ENCODE measurements around the gene AMZ1. TPM values are rescaled to one million over a fixed set of nuclear protein-coding genes. Genes with fewer than 3 reads are reported as not detected.
A peak's percentile ranks its signal among the peaks of the same experiment; 100 is the strongest.

AMZ1 gene
- polyA plus RNA-seq (ENCODE audit: insufficient read length in 4 of 4), result under 1 TPM; 0.10 to 0.31 (median 0.16) TPM

GRCh38 chr7:2687881-2688318, at the start of gene AMZ1:
Gene AMZ1, plus strand, starts transcription at chr7:2688202. Its CDS starts 12,250 bp downstream, at chr7:2700452.
- DNase-seq (ENCODE audit: low read depth in 4 of 4, low spot score in 3 of 4), result no peak

GRCh38 chr7:2638224-2638991, 49.6 kb upstream of the AMZ1 start:
- no peak for DNase-seq (ENCODE audit: low read depth in 4 of 4, low spot score in 3 of 4)

- no peak for DNase-seq (ENCODE audit: low read depth in 4 of 4, low spot score in 3 of 4)
Measured at GRCh38 chr7:2639181-2639681, 48.8 kb upstream of the AMZ1 start.

DNA sequence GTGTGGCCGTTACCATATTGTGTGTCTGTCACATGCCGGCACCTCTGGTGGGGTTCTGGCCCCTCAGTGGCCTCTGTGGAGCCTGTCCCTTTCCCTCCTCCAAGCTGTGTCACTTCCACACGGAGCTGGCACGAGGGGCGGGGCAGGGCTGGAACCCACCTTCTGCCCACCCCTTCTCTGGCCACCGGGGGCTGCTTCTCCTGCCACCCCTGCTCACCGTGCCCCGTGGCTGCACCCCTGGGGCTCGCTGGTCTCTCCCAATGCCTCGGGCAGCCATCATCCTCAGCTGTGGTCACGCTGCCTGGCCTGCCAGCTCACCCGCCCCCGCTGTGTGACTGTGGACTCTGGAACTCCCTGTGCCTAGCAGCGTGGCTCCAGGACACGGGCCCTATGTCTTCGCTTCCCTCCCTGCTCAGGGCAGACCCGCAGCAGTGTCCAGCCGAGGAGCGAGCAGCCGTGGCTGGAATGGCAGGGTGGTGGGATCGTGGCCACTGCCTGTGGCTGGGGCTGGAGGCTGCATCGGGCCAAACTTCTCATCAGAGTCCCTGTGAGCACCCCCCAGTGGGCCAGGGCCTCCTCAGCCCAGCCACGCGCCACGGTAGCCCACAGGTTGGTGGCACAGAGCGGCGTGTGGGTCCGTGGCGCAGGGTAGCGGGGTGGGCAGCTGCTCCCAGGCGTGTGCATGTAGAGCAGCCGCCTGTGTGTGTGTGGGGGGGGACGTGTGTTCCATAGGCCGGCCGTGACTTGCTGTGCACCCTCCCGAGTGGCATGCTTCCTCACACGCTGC, 48.1 kb upstream of the AMZ1 start:
- no peak for DNase-seq (ENCODE audit: low read depth in 4 of 4, low spot score in 3 of 4)

GRCh38 chr7:2640482-2640830, 47.5 kb upstream of the AMZ1 start:
- DNase-seq (ENCODE audit: low read depth in 4 of 4, low spot score in 3 of 4), result no peak

GRCh38 chr7:2640846-2641316, 47.1 kb upstream of the AMZ1 start:
- no peak for DNase-seq (ENCODE audit: low read depth in 4 of 4, low spot score in 3 of 4)

- DNase-seq (ENCODE audit: low read depth in 4 of 4, low spot score in 3 of 4), result peak in 2 of 4 donors; percentile 84 to 85
Measured at GRCh38 chr7:2641406-2642393, 46.3 kb upstream of the AMZ1 start.

DNA sequence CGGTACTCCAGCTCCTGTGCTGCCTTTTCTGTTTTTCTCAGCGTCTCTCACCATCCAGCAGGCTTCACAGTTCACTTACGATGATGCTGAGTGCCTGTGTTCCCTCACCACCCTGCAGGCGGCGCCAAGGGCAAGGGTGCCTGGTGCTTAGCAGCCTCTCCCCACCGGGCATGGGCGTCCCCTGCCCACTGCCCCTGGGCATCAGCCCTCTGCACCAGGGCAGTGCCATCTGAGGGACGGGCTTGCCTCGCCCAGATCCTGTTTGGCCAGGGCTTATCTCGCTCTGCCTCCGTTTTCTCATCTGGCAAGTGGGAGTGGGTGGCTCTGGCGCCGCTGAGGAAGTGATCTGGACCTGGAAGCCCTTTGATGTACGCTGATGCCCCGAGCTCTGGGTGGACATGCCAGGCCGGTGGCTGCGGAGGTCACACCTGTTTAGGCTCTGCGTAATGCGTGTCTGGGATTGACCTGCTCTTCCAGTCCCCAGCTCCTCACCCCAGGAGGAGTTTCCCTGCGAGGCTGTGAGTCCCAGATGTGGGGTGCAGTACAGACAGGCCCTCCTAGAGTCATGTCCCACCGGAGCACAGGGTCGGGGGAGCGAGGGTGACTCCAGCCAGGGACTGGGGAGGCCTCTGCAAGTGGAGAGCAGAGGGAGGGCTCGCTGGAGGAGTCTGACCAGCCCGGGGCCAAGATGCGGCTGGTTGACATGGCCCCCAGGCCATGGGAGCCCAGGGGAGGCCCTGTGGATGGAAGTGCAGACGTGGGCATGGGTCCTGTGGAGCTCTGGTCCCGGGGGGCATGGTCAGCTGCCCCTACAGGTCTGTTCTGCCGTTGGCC, 44.4 kb upstream of the AMZ1 start:
- DNase-seq (ENCODE audit: low read depth in 4 of 4, low spot score in 3 of 4), result no peak

- no peak for DNase-seq (ENCODE audit: low read depth in 4 of 4, low spot score in 3 of 4)
Measured at GRCh38 chr7:2644220-2644561, 43.8 kb upstream of the AMZ1 start.

DNA sequence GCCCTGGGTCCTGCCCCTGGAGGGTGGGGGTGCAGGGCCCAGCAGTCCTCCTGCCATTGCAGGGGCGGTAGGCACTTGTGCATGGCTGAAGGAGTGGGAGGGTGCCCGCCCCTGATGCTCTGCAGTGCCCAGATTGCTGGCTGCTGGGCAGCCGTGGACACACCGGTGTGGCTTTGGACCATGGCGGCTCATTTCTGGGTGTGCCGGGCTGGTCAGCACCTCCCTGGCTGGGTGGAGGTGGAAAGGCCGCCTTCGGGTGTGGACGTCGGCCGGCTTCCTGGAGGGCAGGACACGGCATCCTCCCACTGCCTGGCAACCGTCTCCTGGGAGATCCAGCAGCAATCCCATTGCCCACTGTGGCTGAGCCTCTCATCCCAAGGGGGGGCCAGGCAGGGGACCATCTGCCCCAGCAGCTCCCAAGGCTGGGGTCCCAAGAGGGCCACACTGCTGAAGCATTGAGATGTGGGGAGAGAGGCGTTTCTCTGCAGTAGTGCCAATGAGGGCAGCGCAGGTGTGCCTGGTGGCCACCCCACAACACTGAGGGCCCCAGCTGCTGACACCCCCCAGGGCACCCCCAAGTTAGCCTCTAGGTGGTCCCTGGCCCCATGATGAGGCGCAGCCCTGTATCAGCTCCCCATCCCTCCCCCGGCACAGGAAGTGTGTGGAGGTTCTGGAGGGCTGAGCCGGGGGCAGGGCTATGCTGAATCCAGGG, 43.3 kb upstream of the AMZ1 start:
- DNase-seq (ENCODE audit: low read depth in 4 of 4, low spot score in 3 of 4), result no peak

GRCh38 chr7:2645274-2645868, 42.6 kb upstream of the AMZ1 start:
- no peak for DNase-seq (ENCODE audit: low read depth in 4 of 4, low spot score in 3 of 4)

DNA sequence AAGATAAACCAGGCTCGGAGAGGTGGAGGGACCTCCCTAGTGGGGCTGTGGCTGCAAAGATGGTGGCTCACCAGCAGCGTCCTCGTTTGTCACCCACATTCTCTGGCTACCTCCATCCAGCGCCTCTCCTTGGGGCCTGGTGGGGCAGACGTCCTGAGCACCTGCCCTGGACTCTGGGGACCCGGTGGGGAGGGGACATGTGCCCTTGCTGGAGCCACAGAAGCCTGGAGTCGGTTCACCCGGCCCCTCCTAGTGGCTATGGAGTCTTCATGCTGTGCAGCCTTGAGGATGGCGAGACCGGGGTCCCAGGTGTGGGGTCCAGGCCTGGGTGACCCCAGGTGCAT, 41.7 kb upstream of the AMZ1 start:
- DNase-seq (ENCODE audit: low read depth in 4 of 4, low spot score in 3 of 4), result no peak

GRCh38 chr7:2646680-2647571, 41.1 kb upstream of the AMZ1 start:
- DNase-seq (ENCODE audit: low read depth in 4 of 4, low spot score in 3 of 4), result no peak

DNA sequence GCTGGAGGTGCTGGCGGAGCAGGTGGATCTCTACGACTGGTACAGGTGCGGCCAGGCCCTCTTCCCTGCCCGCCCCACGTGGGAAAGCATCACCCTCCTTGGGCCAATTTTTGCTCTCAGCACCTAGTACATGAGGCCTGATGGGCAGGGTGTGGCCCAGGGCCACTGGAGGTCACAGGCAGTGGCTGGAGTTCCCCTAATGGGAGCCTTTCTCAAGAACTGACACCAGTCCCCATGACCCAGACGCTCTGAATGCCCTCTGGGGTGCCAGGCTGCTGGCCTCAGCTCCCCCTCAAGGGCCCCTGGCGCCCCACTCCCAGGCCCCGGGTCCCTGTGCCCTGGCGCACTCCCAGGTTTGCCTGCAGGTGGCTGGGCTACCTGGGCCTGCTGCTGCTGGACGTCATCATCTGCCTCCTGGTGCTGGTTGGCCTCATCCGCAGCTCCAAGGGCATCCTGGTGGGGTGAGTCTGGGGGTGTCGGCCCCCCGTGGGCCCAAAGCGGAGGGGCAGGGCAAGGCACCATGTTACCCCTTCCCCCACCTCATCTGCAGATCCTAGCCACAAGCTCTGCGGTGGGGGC, 40.3 kb upstream of the AMZ1 start:
- DNase-seq (ENCODE audit: low read depth in 4 of 4, low spot score in 3 of 4), result no peak

GRCh38 chr7:2649139-2649838, 38.7 kb upstream of the AMZ1 start:
- DNase-seq (ENCODE audit: low read depth in 4 of 4, low spot score in 3 of 4), result no peak

GRCh38 chr7:2649991-2650390, 38.0 kb upstream of the AMZ1 start:
- DNase-seq (ENCODE audit: low read depth in 4 of 4, low spot score in 3 of 4), result no peak

DNA sequence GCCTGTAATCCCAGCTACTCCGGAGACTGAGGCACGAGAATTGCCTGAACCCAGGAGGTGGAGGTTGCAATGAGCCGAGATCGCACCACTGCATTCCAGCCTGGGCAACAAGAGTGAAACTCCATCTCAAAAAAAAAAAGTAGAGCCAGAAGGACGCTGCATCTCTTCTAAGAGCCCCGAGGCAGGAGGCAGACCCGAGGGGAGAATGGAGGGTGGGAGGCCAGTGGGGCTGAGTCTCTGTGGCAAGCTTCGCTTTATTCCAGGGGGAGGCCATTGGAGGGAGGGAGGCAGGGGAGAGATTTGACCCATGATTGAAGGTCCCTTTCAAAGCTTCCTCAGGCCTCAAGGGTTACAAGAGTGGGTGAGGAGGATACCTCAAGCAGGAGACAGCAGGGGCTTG, 37.6 kb upstream of the AMZ1 start:
- no peak for DNase-seq (ENCODE audit: low read depth in 4 of 4, low spot score in 3 of 4)
